WI38 (cell line): ENCODE measurements around the gene POU2F3.

Experiments
- H3K4me3 ChIP-seq: 2 replicates; pipeline ENCODE4 v1.5.1; 2011; ENCODE audit warnings: low read depth, mild to moderate bottlenecking, control low read depth, low read length
- CTCF ChIP-seq: IDR thresholded peaks from 2 replicates; pipeline ENCODE4 v1.5.1; 2012; ENCODE audit warnings: low read depth, mild to moderate bottlenecking, control low read depth, low read length

Gene POU2F3

GRCh38 chr11:120220747-120221037 lies 19.2 kb upstream of the POU2F3 start:
- no peak overlapping the region for H3K4me3 ChIP-seq
- no peak for TF ChIP-seq CTCF

GRCh38 chr11:120221115-120221752 lies 18.7 kb upstream of the POU2F3 start:
- TF ChIP-seq CTCF = no peak

DNA sequence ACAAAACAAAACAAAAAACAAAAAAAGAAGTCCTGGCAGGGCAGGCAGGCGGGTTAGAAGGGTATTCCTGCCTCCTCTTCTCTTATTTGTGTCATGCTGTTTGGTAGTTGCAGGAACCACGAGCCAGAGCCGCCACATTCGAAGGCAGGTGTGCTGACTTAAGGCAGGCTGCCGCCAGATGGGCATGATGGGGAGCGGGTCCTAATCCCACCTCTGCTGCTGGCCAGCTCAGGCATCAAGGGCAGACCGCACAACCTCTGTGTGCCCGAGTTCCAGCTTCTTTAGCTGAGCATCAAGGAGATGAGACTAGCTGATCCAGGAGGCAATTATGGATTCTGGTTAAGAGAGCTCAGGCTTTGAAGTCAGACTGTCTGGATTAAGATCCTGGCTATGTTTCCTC lies 17.0 kb upstream of the POU2F3 start:
- H3K4me3 ChIP-seq = no peak overlapping the region
- no peak for TF ChIP-seq CTCF

More at GRCh38 chr11:120221115-120221752, 18.7 kb upstream of the POU2F3 start:
- H3K4me3 ChIP-seq = no peak overlapping the region

- TF ChIP-seq CTCF = no peak
- no peak overlapping the region for H3K4me3 ChIP-seq
These were observed 16.1 kb upstream of the POU2F3 start for GRCh38 chr11:120223793-120224192.

- no peak for TF ChIP-seq CTCF
These were observed 15.6 kb upstream of the POU2F3 start for GRCh38 chr11:120224361-120224760.

DNA sequence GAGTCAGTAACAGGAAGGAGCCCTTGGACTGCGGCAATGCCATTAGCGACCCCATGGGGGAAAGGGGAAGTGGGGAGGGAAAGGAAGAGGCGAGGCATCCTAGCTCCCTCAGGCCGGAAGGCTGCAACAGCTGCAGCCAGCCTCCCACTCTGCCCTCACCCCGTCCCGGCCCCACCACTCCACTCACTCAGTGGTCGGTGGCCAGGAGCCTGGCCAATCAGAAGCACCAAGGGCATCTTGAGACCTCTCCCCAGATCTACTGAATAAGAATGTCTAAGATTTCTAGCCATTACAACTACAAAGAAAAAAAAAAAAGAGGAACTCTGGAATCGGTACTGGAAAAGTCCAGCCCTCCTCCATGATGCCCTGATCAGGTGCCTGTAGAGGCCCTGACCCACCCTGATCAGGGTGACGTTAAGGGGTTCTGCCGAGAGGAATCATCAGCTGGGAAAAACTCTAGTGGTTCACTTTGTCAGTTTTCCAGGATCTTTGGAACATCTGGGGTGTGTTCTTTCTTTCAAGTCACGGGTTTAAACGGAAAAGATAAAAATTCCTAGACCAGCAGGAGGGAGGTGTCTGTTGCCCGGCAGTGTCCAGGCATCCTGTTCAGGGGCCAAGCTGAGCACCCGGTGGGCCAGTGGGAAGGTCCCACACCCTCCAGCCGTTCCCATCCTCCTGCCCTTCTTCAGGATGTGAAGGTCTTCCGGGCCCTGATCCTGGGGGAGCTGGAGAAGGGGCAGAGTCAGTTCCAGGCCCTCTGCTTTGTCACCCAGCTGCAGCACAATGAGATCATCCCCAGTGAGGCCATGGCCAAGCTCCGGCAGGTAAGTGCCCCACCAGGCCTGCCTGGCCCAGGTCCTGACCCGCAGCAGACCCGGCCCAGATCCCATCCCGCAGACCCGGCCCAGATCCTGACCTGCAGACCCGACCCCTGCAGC lies 14.7 kb upstream of the POU2F3 start:
- no peak overlapping the region for H3K4me3 ChIP-seq
- no peak for TF ChIP-seq CTCF

More at GRCh38 chr11:120224361-120224760, 15.6 kb upstream of the POU2F3 start:
- H3K4me3 ChIP-seq = no peak overlapping the region

- no peak overlapping the region for H3K4me3 ChIP-seq
- TF ChIP-seq CTCF = no peak
These were observed 13.7 kb upstream of the POU2F3 start for GRCh38 chr11:120226242-120226641.
